Liver (tissue), 9 donors: ENCODE data around the gene EML1. TPM values are rescaled to one million over a fixed set of nuclear protein-coding genes. Genes with fewer than 3 reads are reported as not detected.

Source experiments
- DNase-seq: peaks from one replicate; pipeline ENCODE4 v3.0.0-alpha.2; 2017; ENCODE audit warnings: low spot score
- H3K27ac ChIP-seq, 2 donors: one replicate each; pipeline ENCODE4 v1.7.0; 2013; ENCODE audit warnings: inconsistent platforms in 2 of 2, low read length in 2 of 2, control low read depth in 1 of 2, low read depth in 1 of 2, mild to moderate bottlenecking in 1 of 2
- H3K27me3 ChIP-seq, 4 donors: one replicate each; pipeline versions ENCODE4 v1.6.1 to v1.7.0; 2013; ENCODE audit warnings: low read length in 3 of 4, inconsistent platforms in 1 of 4, mild to moderate bottlenecking in 1 of 4, moderate library complexity in 1 of 4; ENCODE audit not compliant: control insufficient read depth in 4 of 4, insufficient read depth in 4 of 4
- H3K36me3 ChIP-seq, 4 donors: one replicate each; pipeline versions ENCODE4 v1.6.1 to v1.7.0; 2013; ENCODE audit warnings: low read length in 3 of 4, mild to moderate bottlenecking in 3 of 4, low read depth in 1 of 4, moderate library complexity in 1 of 4; ENCODE audit not compliant: control insufficient read depth in 4 of 4, insufficient read depth in 3 of 4
- H3K4me1 ChIP-seq, 4 donors: one replicate each; pipeline versions ENCODE4 v1.6.1 to v1.7.0; 2013; ENCODE audit warnings: low read length in 3 of 4, mild to moderate bottlenecking in 3 of 4, moderate library complexity in 1 of 4; ENCODE audit not compliant: control insufficient read depth in 4 of 4, insufficient read depth in 4 of 4
- H3K4me3 ChIP-seq, 3 donors: one replicate each; pipeline versions ENCODE4 v1.6.1 to v1.7.0; 2013; ENCODE audit warnings: low read length in 3 of 3, control low read depth in 1 of 3, low read depth in 1 of 3, mild to moderate bottlenecking in 1 of 3
- H3K9ac ChIP-seq, 2 donors: one replicate each; pipeline ENCODE4 v1.7.0; 2013; ENCODE audit warnings: low read length in 2 of 2, mild to moderate bottlenecking in 2 of 2, moderate library complexity in 2 of 2, control low read depth in 1 of 2, low read depth in 1 of 2
- H3K9me3 ChIP-seq, 4 donors: one replicate each; pipeline versions ENCODE4 v1.6.1 to v1.7.0; 2013; ENCODE audit warnings: low read length in 3 of 4; ENCODE audit not compliant: control insufficient read depth in 4 of 4
- CTCF ChIP-seq: fragments of 150-350 bp; IDR thresholded peaks from 2 replicates; pipeline ENCODE4 v1.5.1; 2017; ENCODE audit warnings: improper control_type of control experiment, low read depth, low read length; ENCODE audit not compliant: missing input control
- EGR1 ChIP-seq, 2 donors: IDR thresholded peaks; 2 replicates each; pipeline ENCODE4 v1.6.1; 2016 to 2018; ENCODE audit warnings: antibody characterized with exemption in 2 of 2, low read depth in 2 of 2
- FOXA1 ChIP-seq: IDR thresholded peaks from 2 replicates; pipeline ENCODE4 v1.6.1; 2016; ENCODE audit warnings: antibody characterized with exemption
- FOXA2 ChIP-seq: IDR thresholded peaks from 2 replicates; pipeline ENCODE4 v1.6.1; 2016; ENCODE audit warnings: antibody characterized with exemption
- GABPA ChIP-seq, 2 donors: IDR thresholded peaks in 1 of 2; conservative IDR thresholded peaks in 1 of 2; 2 replicates each; pipeline ENCODE4 v1.6.1; 2016; ENCODE audit warnings: antibody characterized with exemption in 2 of 2, mild to moderate bottlenecking in 1 of 2, moderate library complexity in 1 of 2
- HNF4G ChIP-seq: IDR thresholded peaks from 2 replicates; pipeline ENCODE4 v1.6.1; 2016; ENCODE audit warnings: antibody characterized with exemption
- JUND ChIP-seq, 2 donors: IDR thresholded peaks; 2 replicates each; pipeline ENCODE4 v1.6.1; 2016; ENCODE audit warnings: antibody characterized with exemption in 2 of 2
- MAX ChIP-seq: IDR thresholded peaks from 2 replicates; pipeline ENCODE4 v1.6.1; 2016; ENCODE audit warnings: antibody characterized with exemption
- NR2F2 ChIP-seq: IDR thresholded peaks from 2 replicates; pipeline ENCODE4 v1.6.1; 2016; ENCODE audit warnings: antibody characterized with exemption
- RAD21 ChIP-seq, 2 donors: IDR thresholded peaks; 2 replicates each; pipeline ENCODE4 v1.6.1; 2016; ENCODE audit warnings: antibody characterized with exemption in 2 of 2, mild to moderate bottlenecking in 2 of 2
- RXRA ChIP-seq, 2 donors: IDR thresholded peaks; 2 replicates each; pipeline ENCODE4 v1.6.1; 2017 to 2018; ENCODE audit warnings: antibody characterized with exemption in 2 of 2, mild to moderate bottlenecking in 1 of 2
- SP1 ChIP-seq: IDR thresholded peaks from 2 replicates; pipeline ENCODE4 v1.6.1; 2018; ENCODE audit warnings: antibody characterized with exemption, mild to moderate bottlenecking
- TAF1 ChIP-seq: conservative IDR thresholded peaks from 2 replicates; pipeline ENCODE4 v1.6.1; 2016; ENCODE audit warnings: antibody characterized with exemption, mild to moderate bottlenecking
- YY1 ChIP-seq: IDR thresholded peaks from 2 replicates; pipeline ENCODE4 v1.6.1; 2016; ENCODE audit warnings: antibody characterized with exemption, mild to moderate bottlenecking
- ZBTB33 ChIP-seq: IDR thresholded peaks from 2 replicates; pipeline ENCODE4 v1.6.1; 2016; ENCODE audit warnings: antibody characterized with exemption
- WGBS: extraction: QIAGEN DNeasy Blood & Tissue Kit; methylation state at CpG from one replicate; pipeline ENCODE4 v1.1.7; 2013; 5-methylcytosine and 5-hydroxymethylcytosine counted together
- polyA plus RNA-seq, 2 donors: library from polyadenylated mRNA; stranded (reverse) in 1 of 2; unstranded in 1 of 2; fragments of 200-250 nt in 1 of 2; fragments of >200 nt in 1 of 2; fragmentation: Nextera tagmentation in 1 of 2; extraction: Ambion mirVana in 1 of 2; gene quantifications; one replicate each; pipeline versions ENCODE4 v1.2.1 to v1.2.3, GENCODE V29; 2013 to 2015
- total RNA-seq, 2 donors: library from RNA; depleted of rRNA; stranded (reverse); fragments of >200 nt; gene quantifications; one replicate each; pipeline ENCODE4 v1.2.3, GENCODE V29; 2014
- TF ChIP-seq, protein P1 (sequence below): IDR thresholded peaks from 2 replicates; pipeline ENCODE4 v1.6.1; 2016; ENCODE audit warnings: antibody characterized with exemption, mild to moderate bottlenecking
- TF ChIP-seq, protein P2 (sequence below): IDR thresholded peaks from 2 replicates; pipeline ENCODE4 v1.6.1; 2016; ENCODE audit warnings: antibody characterized with exemption
- donor health status: healthy.
- donor health status: healthy.
- donor health status: healthy.
- donor health status: healthy.
- donor health status: healthy.

EML1 gene
- total and polyA plus RNA-seq, 4 donors: 2.7 to 14.6 (median 4.6) TPM

- H3K4me3 ChIP-seq: no peak overlapping the region
- TF ChIP-seq SP1 (no peak), HNF4G (no peak), CTCF (peak; percentile 77), NR2F2 (no peak), MAX (no peak), TAF1 (no peak), EGR1 (IDR thresholded peaks at IDR 0.05; ENCODE audit: low read depth in 2 of 2) (no peak), ZBTB33 (no peak), YY1 (no peak), RAD21 (IDR thresholded peaks at IDR 0.05) (peak; percentile 95 to 96)
- TF ChIP-seq, protein P1, sequence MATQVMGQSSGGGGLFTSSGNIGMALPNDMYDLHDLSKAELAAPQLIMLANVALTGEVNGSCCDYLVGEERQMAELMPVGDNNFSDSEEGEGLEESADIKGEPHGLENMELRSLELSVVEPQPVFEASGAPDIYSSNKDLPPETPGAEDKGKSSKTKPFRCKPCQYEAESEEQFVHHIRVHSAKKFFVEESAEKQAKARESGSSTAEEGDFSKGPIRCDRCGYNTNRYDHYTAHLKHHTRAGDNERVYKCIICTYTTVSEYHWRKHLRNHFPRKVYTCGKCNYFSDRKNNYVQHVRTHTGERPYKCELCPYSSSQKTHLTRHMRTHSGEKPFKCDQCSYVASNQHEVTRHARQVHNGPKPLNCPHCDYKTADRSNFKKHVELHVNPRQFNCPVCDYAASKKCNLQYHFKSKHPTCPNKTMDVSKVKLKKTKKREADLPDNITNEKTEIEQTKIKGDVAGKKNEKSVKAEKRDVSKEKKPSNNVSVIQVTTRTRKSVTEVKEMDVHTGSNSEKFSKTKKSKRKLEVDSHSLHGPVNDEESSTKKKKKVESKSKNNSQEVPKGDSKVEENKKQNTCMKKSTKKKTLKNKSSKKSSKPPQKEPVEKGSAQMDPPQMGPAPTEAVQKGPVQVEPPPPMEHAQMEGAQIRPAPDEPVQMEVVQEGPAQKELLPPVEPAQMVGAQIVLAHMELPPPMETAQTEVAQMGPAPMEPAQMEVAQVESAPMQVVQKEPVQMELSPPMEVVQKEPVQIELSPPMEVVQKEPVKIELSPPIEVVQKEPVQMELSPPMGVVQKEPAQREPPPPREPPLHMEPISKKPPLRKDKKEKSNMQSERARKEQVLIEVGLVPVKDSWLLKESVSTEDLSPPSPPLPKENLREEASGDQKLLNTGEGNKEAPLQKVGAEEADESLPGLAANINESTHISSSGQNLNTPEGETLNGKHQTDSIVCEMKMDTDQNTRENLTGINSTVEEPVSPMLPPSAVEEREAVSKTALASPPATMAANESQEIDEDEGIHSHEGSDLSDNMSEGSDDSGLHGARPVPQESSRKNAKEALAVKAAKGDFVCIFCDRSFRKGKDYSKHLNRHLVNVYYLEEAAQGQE: no peak
- 50% methylated on average over 7 of the region's 7 CpGs for WGBS
- no peak overlapping the region for H3K27ac ChIP-seq
- no peak overlapping the region for H3K9ac ChIP-seq
- H3K4me1 ChIP-seq: no peaks in the 10 kb centered on the region
- no peaks in the 10 kb centered on the region for H3K36me3 ChIP-seq
- no peaks in the 10 kb centered on the region for H3K9me3 ChIP-seq
- H3K27me3 ChIP-seq: no peaks in the 10 kb centered on the region
- no peak for DNase-seq
These were observed 91.8 kb downstream of the EML1 start for GRCh38 chr14:99884834-99885648.

DNA sequence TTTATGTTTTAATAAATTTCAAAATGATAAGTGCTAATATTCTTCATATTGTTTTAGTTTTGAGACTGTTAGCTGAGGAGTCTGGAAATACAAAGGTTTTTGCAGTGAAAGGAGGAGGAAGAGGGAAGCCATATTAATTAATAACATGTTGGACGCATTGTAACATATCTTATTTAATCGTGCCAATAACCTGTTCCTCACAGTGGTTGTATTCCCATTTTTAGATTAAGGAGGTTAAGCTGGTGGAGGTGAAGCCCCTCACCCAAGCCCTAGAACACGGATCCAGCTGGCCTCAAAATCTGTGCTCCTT, 92.4 kb downstream of the EML1 start:
- H3K9me3 ChIP-seq: no peaks in the 10 kb centered on the region
- no peaks in the 10 kb centered on the region for H3K36me3 ChIP-seq
- TF ChIP-seq RXRA (IDR thresholded peaks at IDR 0.05) (no peak), JUND (IDR thresholded peaks at IDR 0.05) (no peak), FOXA2 (no peak), TAF1 (no peak), FOXA1 (no peak), HNF4G (no peak), CTCF (no peak), GABPA (IDR thresholded peaks at IDR 0.05 in 1 of 2, conservative IDR thresholded peaks at IDR 0.05 in 1 of 2) (no peak), MAX (no peak)
- TF ChIP-seq, protein P2, sequence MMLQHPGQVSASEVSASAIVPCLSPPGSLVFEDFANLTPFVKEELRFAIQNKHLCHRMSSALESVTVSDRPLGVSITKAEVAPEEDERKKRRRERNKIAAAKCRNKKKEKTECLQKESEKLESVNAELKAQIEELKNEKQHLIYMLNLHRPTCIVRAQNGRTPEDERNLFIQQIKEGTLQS: no peak
- H3K4me3 ChIP-seq: no peak overlapping the region
- DNase-seq: no peak
- 61% methylated on average over 3 of the region's 3 CpGs for WGBS
- no peak overlapping the region for H3K27ac ChIP-seq
- H3K27me3 ChIP-seq: no peaks in the 10 kb centered on the region
- no peaks in the 10 kb centered on the region for H3K4me1 ChIP-seq
- no peak overlapping the region for H3K9ac ChIP-seq
